KMS-11 (cell line): ENCODE data around the gene MCC.
A peak's percentile ranks its signal among the peaks of the same experiment; 100 is the strongest.

Experiments
- H2AFZ ChIP-seq: fragments of 200-600 bp; sonication (generic); 2 replicates; pipeline ENCODE4 v1.6.1; 2016; ENCODE audit warnings: antibody characterized with exemption, mixed run types, low read depth
- H3K27ac ChIP-seq: fragments of 200-600 bp; sonication (generic); 2 replicates; pipeline ENCODE4 v1.6.1; 2016; ENCODE audit warnings: mild to moderate bottlenecking, mixed run types
- H3K27me3 ChIP-seq: fragments of 200-600 bp; sonication (generic); 2 replicates; pipeline ENCODE4 v1.6.1; 2017; ENCODE audit warnings: mild to moderate bottlenecking, low read depth, mixed run types, moderate library complexity; ENCODE audit not compliant: insufficient read depth
- H3K36me3 ChIP-seq: fragments of 200-600 bp; sonication (generic); 2 replicates; pipeline ENCODE4 v1.6.1; 2017; ENCODE audit warnings: mild to moderate bottlenecking, mixed run types; ENCODE audit not compliant: insufficient read depth
- H3K4me1 ChIP-seq: fragments of 200-600 bp; sonication (generic); 2 replicates; pipeline ENCODE4 v1.6.1; 2016; ENCODE audit warnings: mild to moderate bottlenecking, low read depth, mixed run types; ENCODE audit not compliant: poor library complexity, severe bottlenecking
- H3K4me2 ChIP-seq: fragments of 200-600 bp; sonication (generic); 2 replicates; pipeline ENCODE4 v1.7.0; 2016; ENCODE audit warnings: mild to moderate bottlenecking, mixed run types
- H3K4me3 ChIP-seq: fragments of 200-600 bp; sonication (generic); IDR thresholded peaks from 2 replicates; pipeline ENCODE4 v1.6.1; 2017; ENCODE audit warnings: low read depth, low read length, mixed read lengths; ENCODE audit not compliant: insufficient read depth
- H3K79me2 ChIP-seq: fragments of 200-600 bp; sonication (generic); 2 replicates; pipeline ENCODE4 v1.6.1; 2016; ENCODE audit warnings: low read depth, mixed run types; ENCODE audit not compliant: insufficient read depth
- H3K9ac ChIP-seq: fragments of 200-600 bp; sonication (generic); 2 replicates; pipeline ENCODE4 v1.6.1; 2016; ENCODE audit warnings: mild to moderate bottlenecking, mixed run types
- H4K20me1 ChIP-seq: fragments of 200-600 bp; sonication (generic); 2 replicates; pipeline ENCODE4 v1.6.1; 2016; ENCODE audit warnings: mild to moderate bottlenecking, mixed run types; ENCODE audit not compliant: insufficient read depth
- CTCF ChIP-seq: fragments of 200-600 bp; sonication (generic); conservative IDR thresholded peaks from 2 replicates; pipeline ENCODE4 v1.6.1; 2017; ENCODE audit warnings: low read depth, mild to moderate bottlenecking, antibody characterized with exemption, low read length, moderate library complexity, mixed read lengths

MCC gene

GRCh38 chr5:113266227-113266912, 221.9 kb downstream of the MCC start:
- Histone ChIP-seq H3K27me3 (no peaks in the 10 kb centered on the region), H2AFZ (no peak overlapping the region), H3K4me1 (peaks cover 31% of the 10 kb centered on the region), H3K27ac (no peak overlapping the region), H3K4me2 (no peak overlapping the region), H4K20me1 (no peaks in the 10 kb centered on the region), H3K4me3 (no peak overlapping the region), H3K36me3 (no peaks in the 10 kb centered on the region), H3K9ac (no peak overlapping the region), H3K79me2 (no peaks in the 10 kb centered on the region)
- TF ChIP-seq CTCF, result no peak

- no peak overlapping the region for H3K9ac ChIP-seq
- TF ChIP-seq CTCF, result no peak
- H3K36me3 ChIP-seq, result no peaks in the 10 kb centered on the region
- no peak overlapping the region for H3K27ac ChIP-seq
- H3K27me3 ChIP-seq, result no peaks in the 10 kb centered on the region
- H2AFZ ChIP-seq, result no peak overlapping the region
- H3K4me1 ChIP-seq, result peaks cover 41% of the 10 kb centered on the region
- H3K79me2 ChIP-seq, result no peaks in the 10 kb centered on the region
- H3K4me2 ChIP-seq, result no peak overlapping the region
- no peaks in the 10 kb centered on the region for H4K20me1 ChIP-seq
- no peak overlapping the region for H3K4me3 ChIP-seq
Measured at GRCh38 chr5:113265190-113265589, 223.1 kb downstream of the MCC start.

GRCh38 chr5:113264046-113264445, 224.2 kb downstream of the MCC start:
- no peak overlapping the region for H2AFZ ChIP-seq
- no peaks in the 10 kb centered on the region for H3K79me2 ChIP-seq
- peaks cover 43% of the 10 kb centered on the region for H3K4me1 ChIP-seq
- no peak overlapping the region; the same call in 1 of the 2 replicates for H3K4me2 ChIP-seq
- H3K27me3 ChIP-seq, result no peaks in the 10 kb centered on the region
- H3K27ac ChIP-seq, result no peak overlapping the region
- no peak for TF ChIP-seq CTCF
- no peaks in the 10 kb centered on the region for H4K20me1 ChIP-seq
- H3K9ac ChIP-seq, result no peak overlapping the region
- H3K36me3 ChIP-seq, result no peaks in the 10 kb centered on the region
- H3K4me3 ChIP-seq, result no peak overlapping the region

GRCh38 chr5:113263545-113263944, 224.7 kb downstream of the MCC start:
- no peaks in the 10 kb centered on the region for H4K20me1 ChIP-seq
- no peak for TF ChIP-seq CTCF
- H3K36me3 ChIP-seq, result no peaks in the 10 kb centered on the region
- H3K79me2 ChIP-seq, result no peaks in the 10 kb centered on the region
- no peaks in the 10 kb centered on the region for H3K27me3 ChIP-seq
- H3K9ac ChIP-seq, result no peak overlapping the region
- peak overlapping the region; percentile 67 for H3K4me2 ChIP-seq
- no peak overlapping the region; the same call in 1 of the 2 replicates for H3K27ac ChIP-seq
- H3K4me3 ChIP-seq, result no peak overlapping the region
- H2AFZ ChIP-seq, result no peak overlapping the region
- H3K4me1 ChIP-seq, result peaks cover 43% of the 10 kb centered on the region
